HG02884 (cell line): Measurements from ENCODE around the gene XXYLT1.
"Not testable (repeated sequence)": the region's sequence is repeated elsewhere in the genome, so short reads cannot be mapped to it uniquely, and the experiment has no call there.

Source experiments
- ATAC-seq: cut with Tn5 transposase; IDR thresholded peaks from one replicate; pipeline ENCODE4 v1.9.1; 2021; ENCODE audit warnings: mild to moderate bottlenecking, moderate library complexity; ENCODE audit not compliant: unreplicated experiment

The XXYLT1 gene

GRCh38 chr3:195188426-195188927 lies 82.5 kb downstream of the XXYLT1 start:
- ATAC-seq, result no peak

- ATAC-seq, result no peak
Measured at GRCh38 chr3:195187609-195188425, 83.1 kb downstream of the XXYLT1 start.

DNA sequence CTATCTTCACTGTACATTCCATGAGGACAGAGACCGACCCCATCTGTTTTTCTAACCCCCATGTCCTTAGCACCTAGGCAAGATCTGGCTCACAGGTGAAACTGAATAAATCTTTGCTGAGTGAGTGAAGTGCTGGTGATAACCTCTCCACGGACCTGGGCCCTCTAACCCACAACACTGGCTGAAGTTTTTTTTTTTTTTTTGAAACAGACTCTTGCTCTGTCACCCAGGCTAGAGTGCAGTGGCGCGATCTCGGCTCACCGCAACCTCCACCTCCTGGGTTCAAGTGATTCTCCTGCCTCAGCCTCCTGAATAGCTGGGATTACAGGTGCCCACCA lies 84.3 kb downstream of the XXYLT1 start:
- not testable (repeated sequence) for ATAC-seq

GRCh38 chr3:195186041-195186709 lies 84.8 kb downstream of the XXYLT1 start:
- ATAC-seq, result no peak

GRCh38 chr3:195185583-195185982 lies 85.4 kb downstream of the XXYLT1 start:
- ATAC-seq, result no peak

GRCh38 chr3:195184716-195185421 lies 86.1 kb downstream of the XXYLT1 start:
- ATAC-seq, result no peak

DNA sequence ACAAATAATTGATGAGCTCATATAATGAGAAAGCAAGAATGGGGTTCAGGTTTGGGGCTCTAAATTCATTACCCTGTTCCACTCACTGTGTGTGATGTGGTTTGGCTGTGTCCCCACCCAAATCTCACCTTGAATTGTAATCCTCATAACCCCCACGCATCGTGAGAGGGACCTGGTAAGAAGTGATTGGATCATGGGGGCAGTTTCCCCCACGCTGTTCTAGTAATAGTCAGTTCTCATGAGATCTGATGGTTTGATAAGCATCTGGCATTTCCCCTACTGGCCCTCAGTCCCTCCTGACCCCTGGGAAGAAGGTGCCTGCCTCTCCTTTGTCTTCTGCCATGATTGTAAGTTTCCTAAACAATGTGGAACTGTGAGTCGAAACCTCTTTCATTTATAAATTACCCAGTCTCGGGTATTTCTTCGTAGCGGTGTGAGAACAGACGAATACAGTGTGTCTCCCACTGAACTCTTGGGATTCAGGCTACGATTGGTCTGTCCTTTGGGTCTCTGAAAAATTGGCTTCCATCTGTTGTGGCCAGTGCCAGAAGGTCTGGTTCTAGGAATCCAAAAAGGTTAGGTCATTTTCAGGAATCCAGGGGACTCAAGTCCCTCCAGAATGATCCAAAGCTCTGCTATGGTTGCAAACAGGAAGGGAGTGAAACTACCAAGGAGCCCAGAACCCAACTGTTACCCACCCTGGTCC lies 87.7 kb downstream of the XXYLT1 start:
- ATAC-seq, result no peak

- no peak for ATAC-seq
Measured at GRCh38 chr3:195182470-195182795, 88.5 kb downstream of the XXYLT1 start.

DNA sequence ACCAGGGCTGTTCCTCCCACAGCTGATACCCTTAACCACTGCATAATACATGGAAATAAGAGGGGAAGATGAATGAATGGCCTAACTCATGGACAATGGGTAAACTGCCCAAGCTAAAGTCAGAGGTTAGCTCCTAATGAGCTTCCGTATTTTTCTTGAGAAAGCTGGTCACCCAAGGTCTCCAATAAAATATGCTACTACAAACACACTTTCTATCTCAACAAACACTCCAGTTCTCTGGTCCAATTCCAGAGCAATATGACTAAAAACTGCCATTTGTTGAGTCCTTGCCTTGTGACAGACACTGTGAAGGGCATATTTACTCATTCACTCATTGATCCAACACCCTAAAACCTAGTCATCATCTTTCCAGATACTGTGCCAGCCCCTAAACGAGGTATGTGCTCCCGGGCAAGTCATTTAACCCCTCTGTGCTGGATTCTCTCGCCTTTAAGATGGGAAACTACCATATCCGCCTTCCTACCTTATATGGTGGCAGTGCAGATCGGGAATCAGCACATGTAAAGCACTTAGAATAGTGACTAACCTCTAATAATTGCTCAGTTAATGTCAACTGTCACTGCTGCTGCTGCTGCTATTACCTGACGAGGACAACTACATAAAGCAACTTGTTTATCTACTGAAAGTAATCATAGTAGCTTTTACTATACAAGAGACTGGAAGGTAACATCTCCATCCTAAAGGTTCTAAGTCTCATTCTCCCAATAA lies 89.1 kb downstream of the XXYLT1 start:
- ATAC-seq, result no peak

DNA sequence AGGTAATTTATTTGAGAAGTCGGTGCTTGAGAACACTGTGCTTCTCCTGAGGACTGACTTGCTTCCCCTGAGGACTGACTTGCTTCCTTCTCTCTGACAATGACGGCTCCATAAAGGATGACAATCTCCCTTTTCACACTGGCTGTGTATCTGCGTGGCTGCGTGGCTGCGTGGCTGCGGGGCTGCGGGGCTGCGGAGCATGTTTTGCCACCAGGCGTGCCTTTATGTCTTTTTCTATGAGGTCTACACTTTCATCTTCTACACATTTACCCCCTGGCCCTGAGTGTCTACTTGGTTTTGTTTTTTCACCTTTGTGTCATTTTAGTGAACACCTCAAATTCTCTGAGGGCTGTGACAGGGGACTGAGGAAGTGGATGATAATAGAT lies 89.9 kb downstream of the XXYLT1 start:
- no peak for ATAC-seq

DNA sequence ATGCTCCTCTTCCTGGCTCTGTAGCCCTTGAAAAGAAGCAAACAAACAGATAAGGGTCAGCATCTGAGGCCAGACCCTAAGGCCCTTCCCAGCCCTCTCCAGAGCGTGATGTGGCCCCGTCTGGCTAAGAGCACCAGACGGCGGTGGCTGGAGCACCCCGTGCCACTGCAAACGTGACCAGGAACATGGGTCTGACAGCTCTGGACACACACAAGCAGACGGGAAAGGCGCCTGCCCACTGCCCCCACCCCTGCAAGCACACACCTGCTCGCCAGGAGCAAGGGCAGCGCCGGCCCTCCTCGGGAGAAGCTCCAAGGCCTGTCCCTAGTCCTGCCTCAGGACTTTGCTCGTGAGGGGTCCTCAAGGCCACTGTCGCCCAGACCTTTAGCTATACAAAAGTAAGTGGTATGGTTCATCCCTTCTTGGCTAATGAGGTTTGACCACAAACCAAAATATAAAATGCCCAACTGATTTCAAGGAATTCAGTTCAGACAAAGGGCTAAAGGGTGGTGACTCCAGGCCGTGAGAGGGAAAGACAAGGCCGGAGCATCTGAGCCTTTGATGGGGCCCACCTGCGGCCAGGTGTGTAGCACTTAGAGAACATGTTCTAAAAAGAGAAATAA lies 90.4 kb downstream of the XXYLT1 start:
- ATAC-seq, result no peak

- no peak for ATAC-seq
Measured at GRCh38 chr3:195179776-195180489, 91.0 kb downstream of the XXYLT1 start.

GRCh38 chr3:195178124-195178910 lies 92.6 kb downstream of the XXYLT1 start:
- no peak for ATAC-seq

- no peak for ATAC-seq
Measured at GRCh38 chr3:195177422-195178123, 93.4 kb downstream of the XXYLT1 start.

GRCh38 chr3:195176776-195177175 lies 94.2 kb downstream of the XXYLT1 start:
- ATAC-seq, result no peak

DNA sequence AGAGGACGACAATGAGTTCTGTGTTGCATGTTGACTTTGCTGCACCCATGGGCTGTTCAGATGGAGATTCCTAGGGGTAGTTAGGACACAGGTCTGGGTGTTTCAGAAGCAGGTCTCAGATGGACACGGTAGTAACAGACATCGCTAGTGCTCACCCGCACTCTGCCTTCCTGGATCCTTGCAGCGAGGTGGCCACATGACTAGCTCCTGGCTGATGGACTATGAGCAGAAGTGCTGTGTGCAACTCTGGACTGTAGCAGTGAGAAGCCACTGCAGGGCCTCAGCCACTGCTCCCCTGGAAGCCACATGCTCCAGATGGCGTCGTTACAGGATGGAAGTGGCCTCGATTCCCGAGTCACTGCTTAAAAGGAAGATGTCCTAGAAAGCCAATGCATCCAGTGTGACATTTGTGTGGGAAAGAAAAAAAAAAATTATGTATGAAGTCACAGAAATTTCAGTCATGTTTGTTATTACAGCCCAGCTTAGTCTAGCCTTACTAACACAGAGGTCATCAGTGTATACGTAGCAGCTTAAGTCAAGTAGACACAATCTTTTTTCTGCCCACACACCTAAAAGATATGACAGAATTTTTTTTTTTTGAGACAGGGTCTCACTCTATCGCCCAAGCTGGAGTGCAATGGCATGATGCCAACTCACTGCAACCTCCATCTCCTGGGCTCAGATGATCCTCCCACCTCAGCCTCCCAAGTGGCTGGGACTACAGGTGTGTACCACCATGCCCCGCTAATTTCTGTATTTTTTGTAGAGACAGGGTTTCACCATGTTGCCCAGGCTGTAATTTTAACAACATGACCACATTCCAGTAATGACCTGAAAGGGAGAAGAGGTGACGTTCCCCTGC lies 95.3 kb downstream of the XXYLT1 start:
- no peak for ATAC-seq

GRCh38 chr3:195175076-195175475 lies 95.9 kb downstream of the XXYLT1 start:
- ATAC-seq, result no peak
